Uterus (tissue), 4 donors: Measurements from ENCODE around the gene C1orf174. TPM values are rescaled to one million over a fixed set of nuclear protein-coding genes. Genes with fewer than 3 reads are reported as not detected.

Experiments
- DNase-seq, 2 donors: peaks; one replicate each; pipeline ENCODE4 v3.0.0-alpha.2; 2019 to 2020
- H3K27ac ChIP-seq, 2 donors: fragments of 200-600 bp; sonication (generic); 1 replicate in 1 of 2; 2 replicates in 1 of 2; pipeline ENCODE4 v1.5.1; 2016 to 2018
- H3K27me3 ChIP-seq, 2 donors: fragments of 200-600 bp; sonication (generic); one replicate each; pipeline ENCODE4 v1.5.1; 2018 to 2019; ENCODE audit warnings: control low read depth in 1 of 2
- H3K36me3 ChIP-seq, 2 donors: fragments of 200-600 bp; sonication (generic); one replicate each; pipeline ENCODE4 v1.5.1; 2019; ENCODE audit warnings: control low read depth in 1 of 2
- H3K4me1 ChIP-seq, 2 donors: fragments of 200-600 bp; sonication (generic); one replicate each; pipeline ENCODE4 v1.5.1; 2018 to 2019; ENCODE audit warnings: control low read depth in 1 of 2
- H3K4me3 ChIP-seq, 2 donors: fragments of 200-600 bp; sonication (generic); 1 replicate in 1 of 2; 2 replicates in 1 of 2; pipeline ENCODE4 v1.5.1; 2018 to 2019; ENCODE audit warnings: mild to moderate bottlenecking in 1 of 2
- H3K9me3 ChIP-seq, 2 donors: fragments of 200-600 bp; sonication (generic); one replicate each; pipeline ENCODE4 v1.5.1; 2019; ENCODE audit warnings: control low read depth in 1 of 2
- POLR2A ChIP-seq, 2 donors: fragments of 450-650 bp; IDR thresholded peaks; one replicate each; pipeline ENCODE4 v1.6.1; 2016; ENCODE audit warnings: antibody characterized with exemption in 2 of 2, mild to moderate bottlenecking in 1 of 2, moderate library complexity in 1 of 2
- intact Hi-C: fragments of 100-400 bp; cut with DNase I; formaldehyde crosslinking; loops from one replicate; pipeline ENCODE4 v1.15.1; 2023; ENCODE audit warnings: low total_unique reads
- total RNA-seq, 4 donors: library from RNA; depleted of rRNA in 3 of 4; stranded (reverse); fragments of >200 nt in 3 of 4; gene quantifications; one replicate each; pipeline versions ENCODE4 v1.1.0 to v1.2.4, GENCODE V29; 2014 to 2023
- TF ChIP-seq, protein P1 (sequence below), 4 experiments: fragments of 200-600 bp in 2 of 4; fragments of 450-650 bp in 2 of 4; sonication (generic) in 2 of 4; IDR thresholded peaks; one replicate each; pipeline ENCODE4 v1.5.1; 2016 to 2019; ENCODE audit warnings: antibody characterized with exemption in 4 of 4, mild to moderate bottlenecking in 2 of 4, moderate library complexity in 1 of 4
- donor health status: DM: yes; HTN: yes; CAD: no.

The C1orf174 gene
- total RNA-seq, 4 donors from 2014 or later: 6.4 to 41.9 (median 17.5) TPM

- intact Hi-C loops: no loop called here
- Histone ChIP-seq H3K27ac (no peak overlapping the region), H3K4me3 (no peak overlapping the region), H3K9me3 (no peaks in the 10 kb centered on the region), H3K27me3 (no peaks in the 10 kb centered on the region), H3K36me3 (no peaks in the 10 kb centered on the region), H3K4me1 (no peaks in the 10 kb centered on the region)
- no peak for DNase-seq
- no peak for TF ChIP-seq POLR2A (IDR thresholded peaks at IDR 0.05)
- TF ChIP-seq, protein P1, sequence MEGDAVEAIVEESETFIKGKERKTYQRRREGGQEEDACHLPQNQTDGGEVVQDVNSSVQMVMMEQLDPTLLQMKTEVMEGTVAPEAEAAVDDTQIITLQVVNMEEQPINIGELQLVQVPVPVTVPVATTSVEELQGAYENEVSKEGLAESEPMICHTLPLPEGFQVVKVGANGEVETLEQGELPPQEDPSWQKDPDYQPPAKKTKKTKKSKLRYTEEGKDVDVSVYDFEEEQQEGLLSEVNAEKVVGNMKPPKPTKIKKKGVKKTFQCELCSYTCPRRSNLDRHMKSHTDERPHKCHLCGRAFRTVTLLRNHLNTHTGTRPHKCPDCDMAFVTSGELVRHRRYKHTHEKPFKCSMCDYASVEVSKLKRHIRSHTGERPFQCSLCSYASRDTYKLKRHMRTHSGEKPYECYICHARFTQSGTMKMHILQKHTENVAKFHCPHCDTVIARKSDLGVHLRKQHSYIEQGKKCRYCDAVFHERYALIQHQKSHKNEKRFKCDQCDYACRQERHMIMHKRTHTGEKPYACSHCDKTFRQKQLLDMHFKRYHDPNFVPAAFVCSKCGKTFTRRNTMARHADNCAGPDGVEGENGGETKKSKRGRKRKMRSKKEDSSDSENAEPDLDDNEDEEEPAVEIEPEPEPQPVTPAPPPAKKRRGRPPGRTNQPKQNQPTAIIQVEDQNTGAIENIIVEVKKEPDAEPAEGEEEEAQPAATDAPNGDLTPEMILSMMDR (IDR thresholded peaks at IDR 0.05): no peak
Observed at GRCh38 chr1:3908886-3909517, 8.9 kb upstream of the C1orf174 start.

GRCh38 chr1:3907621-3908165 is 7.6 kb upstream of the C1orf174 start:
- Histone ChIP-seq H3K9me3 (no peaks in the 10 kb centered on the region), H3K4me3 (no peak overlapping the region), H3K27me3 (no peaks in the 10 kb centered on the region), H3K4me1 (no peaks in the 10 kb centered on the region), H3K27ac (no peak overlapping the region), H3K36me3 (no peaks in the 10 kb centered on the region)
- intact Hi-C loops: no loop called here
- no peak for DNase-seq
- TF ChIP-seq, protein P1 (IDR thresholded peaks at IDR 0.05): no peak
- no peak for TF ChIP-seq POLR2A (IDR thresholded peaks at IDR 0.05)

- H3K27ac ChIP-seq: no peak overlapping the region
- no peaks in the 10 kb centered on the region for H3K36me3 ChIP-seq
- intact Hi-C loops: no loop called here
- no peak for TF ChIP-seq POLR2A (IDR thresholded peaks at IDR 0.05)
- TF ChIP-seq, protein P1 (IDR thresholded peaks at IDR 0.05): no peak
- H3K4me3 ChIP-seq: no peak overlapping the region
- H3K4me1 ChIP-seq: no peaks in the 10 kb centered on the region
- DNase-seq: no peak
- no peaks in the 10 kb centered on the region for H3K27me3 ChIP-seq
- H3K9me3 ChIP-seq: no peaks in the 10 kb centered on the region
Observed at GRCh38 chr1:3907031-3907534, 7.0 kb upstream of the C1orf174 start.

- Histone ChIP-seq H3K36me3 (no peaks in the 10 kb centered on the region), H3K27ac (no peak overlapping the region), H3K27me3 (no peaks in the 10 kb centered on the region), H3K4me3 (no peak overlapping the region), H3K9me3 (no peaks in the 10 kb centered on the region), H3K4me1 (no peaks in the 10 kb centered on the region)
- no peak for DNase-seq
- TF ChIP-seq, protein P1 (IDR thresholded peaks at IDR 0.05): no peak
- TF ChIP-seq POLR2A (IDR thresholded peaks at IDR 0.05): no peak
- intact Hi-C loops: no loop called here
Observed at GRCh38 chr1:3906672-3907020, 6.6 kb upstream of the C1orf174 start.

DNA sequence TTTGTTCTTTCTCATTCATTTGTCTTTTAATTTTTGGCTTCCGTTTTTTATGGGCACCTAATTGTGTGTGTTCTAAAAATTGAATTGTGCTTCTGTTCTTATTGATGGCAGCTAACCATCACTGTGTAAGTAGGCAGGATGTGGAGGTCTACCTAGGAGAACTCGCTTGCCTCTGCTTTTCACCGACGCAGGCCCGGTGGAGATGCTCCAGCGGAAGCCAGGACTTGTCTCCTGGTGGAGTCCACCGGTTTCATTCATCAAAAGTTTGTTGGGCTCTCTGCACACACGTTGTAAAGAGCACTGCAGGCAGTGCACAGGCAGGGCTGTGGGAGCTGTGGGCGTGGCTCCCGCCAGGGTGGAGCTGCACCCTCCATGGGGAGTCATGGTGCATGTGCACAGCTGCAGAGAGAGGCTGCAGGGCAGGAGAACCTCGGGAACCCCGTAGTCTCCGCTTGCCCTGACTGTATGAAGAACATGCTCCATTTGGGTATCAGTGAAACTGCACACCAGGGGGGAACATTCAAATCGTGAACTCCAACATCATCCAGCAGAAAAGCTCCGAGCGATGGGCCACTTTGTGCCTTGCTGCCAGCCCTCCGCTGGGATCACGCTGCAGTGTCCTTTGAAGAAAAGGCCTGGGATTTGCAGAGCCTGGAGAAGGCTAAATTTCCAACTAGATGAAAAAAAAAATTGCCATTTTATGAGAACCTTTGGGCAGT is 6.0 kb upstream of the C1orf174 start:
- TF ChIP-seq POLR2A (IDR thresholded peaks at IDR 0.05): no peak
- TF ChIP-seq, protein P1 (IDR thresholded peaks at IDR 0.05): no peak
- no peaks in the 10 kb centered on the region for H3K36me3 ChIP-seq
- no peaks in the 10 kb centered on the region for H3K9me3 ChIP-seq
- no peak overlapping the region for H3K27ac ChIP-seq
- intact Hi-C loops: no loop called here
- H3K4me3 ChIP-seq: no peak overlapping the region
- H3K4me1 ChIP-seq: no peaks in the 10 kb centered on the region
- no peak for DNase-seq
- no peaks in the 10 kb centered on the region for H3K27me3 ChIP-seq
